Endothelial cell of umbilical vein (primary cell): ENCODE results near the gene MYOD1. TPM values are rescaled to one million over a fixed set of nuclear protein-coding genes. Genes with fewer than 3 reads are reported as not detected.

Experiments used
- BruUV-seq: library from RNA; stranded (reverse); fragments of 400-500 nt; replicated peaks from 2 replicates; lab custom pipeline; 2021; lab: Mats Ljungman, UMichigan
- CTCF ChIA-PET: fragments of 300-600, 350-600 bp; sonication (Branson Sonifier 250); formaldehyde crosslinking; loops from one replicate; lab custom pipeline; 2021; ENCODE audit warnings: antibody characterized with exemption, inconsistent platforms; lab: Charles Lee
- POLR2A ChIA-PET: fragments of 300-600, 350-600 bp; sonication (Branson Sonifier 250); formaldehyde crosslinking; loops from one replicate; lab custom pipeline; 2021; ENCODE audit warnings: antibody characterized with exemption, inconsistent platforms; lab: Charles Lee
- DNase-seq: peaks from one replicate; pipeline ENCODE4 v3.0.0-alpha.2; 2011; ENCODE audit warnings: low read depth, low spot score
- FAIRE-seq: peaks from 2 replicates; lab custom pipeline; 2011; peaks lifted over from hg19 to GRCh38; lab: Jason Lieb, UNC
- H2AFZ ChIP-seq: 2 replicates; pipeline ENCODE4 v1.6.0; 2012; ENCODE audit warnings: low read depth, low read length, control low read depth, inconsistent platforms
- H3K27ac ChIP-seq: 2 replicates; pipeline ENCODE4 v1.5.1; 2011; ENCODE audit warnings: low read depth, mild to moderate bottlenecking, control low read depth, low read length, moderate library complexity; ENCODE audit not compliant: insufficient read depth
- H3K27me3 ChIP-seq, 2 experiments: 2 replicates each; pipeline versions ENCODE4 v1.6.0 to v1.6.1; 2011; ENCODE audit warnings: low read length in 2 of 2, mixed read lengths in 1 of 2; ENCODE audit not compliant: control insufficient read depth in 2 of 2, insufficient read depth in 2 of 2
- H3K36me3 ChIP-seq, 2 experiments: 2 replicates in 1 of 2; 3 replicates in 1 of 2; pipeline ENCODE4 v1.5.1; 2011; ENCODE audit warnings: low read length in 2 of 2, mild to moderate bottlenecking in 1 of 2, moderate library complexity in 1 of 2; ENCODE audit not compliant: control insufficient read depth in 2 of 2, insufficient read depth in 2 of 2; ENCODE audit errors: extremely low read depth in 1 of 2
- H3K4me1 ChIP-seq: 3 replicates; pipeline ENCODE4 v1.5.1; 2011; ENCODE audit warnings: mild to moderate bottlenecking, low read length; ENCODE audit not compliant: control insufficient read depth, insufficient read depth; ENCODE audit errors: extremely low read depth
- H3K4me2 ChIP-seq: 2 replicates; pipeline ENCODE4 v1.6.1; 2011; ENCODE audit warnings: low read length, control low read depth, mixed read lengths; ENCODE audit not compliant: insufficient read depth
- H3K4me3 ChIP-seq, 3 experiments: fragments of 200-600 bp in 1 of 3; sonication (generic), shearing (Covaris generic) in 1 of 3; replicated peaks in 1 of 3; 2 replicates each; pipeline ENCODE4 v1.5.1; 2011 to 2016; ENCODE audit warnings: control low read depth in 3 of 3, low read length in 3 of 3, mild to moderate bottlenecking in 2 of 3, inconsistent platforms in 1 of 3, low read depth in 1 of 3, moderate library complexity in 1 of 3; ENCODE audit not compliant: insufficient read depth in 1 of 3
- H3K79me2 ChIP-seq: 2 replicates; pipeline ENCODE4 v1.6.0; 2012; ENCODE audit warnings: low read length, inconsistent platforms; ENCODE audit not compliant: control insufficient read depth, insufficient read depth
- H3K9ac ChIP-seq: replicated peaks from 2 replicates; pipeline ENCODE3; 2011; ENCODE audit warnings: low read length, control low read depth; ENCODE audit not compliant: insufficient read depth; ENCODE audit errors: extremely low read depth
- H3K9me1 ChIP-seq: replicated peaks from 3 replicates; pipeline ENCODE4 v1.6.0; 2011; ENCODE audit warnings: mild to moderate bottlenecking, low read length; ENCODE audit not compliant: control insufficient read depth, insufficient read depth; ENCODE audit errors: extremely low read depth
- H3K9me3 ChIP-seq: replicated peaks from 2 replicates; pipeline ENCODE4 v1.5.1; 2012; ENCODE audit warnings: low read length, inconsistent platforms; ENCODE audit not compliant: control insufficient read depth, insufficient read depth
- H4K20me1 ChIP-seq: replicated peaks from 2 replicates; pipeline ENCODE3; 2011; ENCODE audit warnings: mild to moderate bottlenecking, low read length; ENCODE audit not compliant: control insufficient read depth, insufficient read depth; ENCODE audit errors: extremely low read depth
- CTCF ChIP-seq, 2 donors: IDR thresholded peaks; 1 replicate in 1 of 2; 2 replicates in 1 of 2; pipeline ENCODE4 v1.5.1; 2011; ENCODE audit warnings: low read length in 2 of 2, mild to moderate bottlenecking in 2 of 2, moderate library complexity in 2 of 2, control low read depth in 1 of 2, inconsistent platforms in 1 of 2, low read depth in 1 of 2; ENCODE audit not compliant: insufficient read depth in 1 of 2; ENCODE audit errors: extremely low read depth in 1 of 2
- EZH2 ChIP-seq: IDR thresholded peaks from 2 replicates; pipeline ENCODE4 v1.6.1; 2012; ENCODE audit warnings: borderline replicate concordance, low read depth, mild to moderate bottlenecking, moderate library complexity, low read length, inconsistent platforms; ENCODE audit not compliant: severe bottlenecking
- FOS ChIP-seq: IDR thresholded peaks from 2 replicates; pipeline ENCODE4 v1.6.1; 2011; ENCODE audit warnings: mild to moderate bottlenecking, low read length, moderate library complexity, borderline replicate concordance; ENCODE audit not compliant: insufficient read depth
- GATA2 ChIP-seq: IDR thresholded peaks from 2 replicates; pipeline ENCODE4 v1.7.0; 2011; ENCODE audit warnings: low read depth, mild to moderate bottlenecking, moderate library complexity, mixed read lengths, low read length; ENCODE audit not compliant: insufficient read length, insufficient read depth
- JUN ChIP-seq: IDR thresholded peaks from 2 replicates; pipeline ENCODE4 v1.6.1; 2011; ENCODE audit warnings: borderline replicate concordance, low read depth; ENCODE audit not compliant: insufficient read length, insufficient read depth
- MAX ChIP-seq: IDR thresholded peaks from 2 replicates; pipeline ENCODE4 v1.6.1; 2011; ENCODE audit not compliant: insufficient read depth, insufficient read length
- MYC ChIP-seq: IDR thresholded peaks from one replicate; pipeline ENCODE4 v1.6.1; 2011; ENCODE audit warnings: mild to moderate bottlenecking, low read depth, low read length
- POLR2A ChIP-seq: IDR thresholded peaks from 2 replicates; pipeline ENCODE4 v1.6.1; 2012; ENCODE audit warnings: low read depth, mild to moderate bottlenecking, control low read depth, low read length
- POLR2AphosphoS5 ChIP-seq: IDR thresholded peaks from 2 replicates; pipeline ENCODE4 v1.6.1; 2012; ENCODE audit warnings: low read depth, mild to moderate bottlenecking, control low read depth, low read length, moderate library complexity; ENCODE audit not compliant: insufficient read depth
- dilution Hi-C: fragments of 300-500 bp; cut with MboI; formaldehyde crosslinking; loops from one replicate; pipeline ENCODE4 v1.15.0; 2019; ENCODE audit warnings: low sequenced_read_pairs; ENCODE audit not compliant: extremely low pct_ligation_motif_present
- intact Hi-C: fragments of 100-400 bp; cut with micrococcal nuclease; formaldehyde crosslinking; loops from one replicate; pipeline ENCODE4 v1.10.0; 2022
- polyA plus RNA-seq, 4 experiments: library from polyadenylated mRNA; depleted of rRNA in 3 of 4; stranded (reverse) in 3 of 4; unstranded in 1 of 4; fragments of >200 nt; gene quantifications; 2 replicates each; pipeline versions ENCODE4 v1.2.1 to v1.2.3, GENCODE V29; 2011 to 2012; ENCODE audit warnings: missing spikeins in 1 of 4
- total RNA-seq: library from RNA; stranded (reverse); gene quantifications from 2 replicates; pipeline ENCODE4 v1.2.3, GENCODE V29; 2021

Gene MYOD1
- total and polyA plus RNA-seq, 2 donors (not counting 3 experiments of a cell fraction or from before 2014, with no cell fraction given): not detected

GRCh38 chr11:17696741-17697140 lies 22.6 kb upstream of the MYOD1 start:
- Histone ChIP-seq H2AFZ (no peak overlapping the region), H3K4me1 (no peaks in the 10 kb centered on the region), H3K9ac (no peak overlapping the region), H3K9me3 (no peaks in the 10 kb centered on the region), H3K79me2 (no peaks in the 10 kb centered on the region), H3K4me2 (no peak overlapping the region), H3K27ac (no peak overlapping the region), H3K27me3 (peaks cover 27 to 35% of the 10 kb centered on the region in 2 experiments), H3K4me3 (no peak overlapping the region), H3K9me1 (no peaks in the 10 kb centered on the region), H4K20me1 (no peaks in the 10 kb centered on the region), H3K36me3 (no peaks in the 10 kb centered on the region)
- intact Hi-C loops (no loop called here), dilution Hi-C loops (no loop called here)
- no TSS peak for BruUV-seq
- no peak for FAIRE-seq
- no peak for TF ChIP-seq MAX
- TF ChIP-seq EZH2: no peak
- no peak for TF ChIP-seq FOS
- no peak for DNase-seq
- CTCF ChIA-PET: no interaction called here
- POLR2A ChIA-PET: no interaction called here

- dilution Hi-C loops: no loop called here
- ChIA-PET POLR2A (no interaction called here), CTCF (no interaction called here)
- TF ChIP-seq CTCF (IDR thresholded peaks at IDR 0.05; ENCODE audit: extremely low read depth in 1 of 2, insufficient read depth in 1 of 2, low read depth in 1 of 2, low read length in 2 of 2) (no peak), EZH2 (no peak), POLR2AphosphoS5 (no peak), FOS (no peak), GATA2 (no peak), MAX (no peak), MYC (no peak), POLR2A (no peak), JUN (no peak)
- no peaks in the 10 kb centered on the region for H3K79me2 ChIP-seq
- H3K9me3 ChIP-seq: no peaks in the 10 kb centered on the region
- H2AFZ ChIP-seq: no peak overlapping the region
- no peak for FAIRE-seq
- no peaks in the 10 kb centered on the region for H3K4me1 ChIP-seq
- no peaks in the 10 kb centered on the region for H3K9me1 ChIP-seq
- peaks cover 27 to 30% of the 10 kb centered on the region in 2 experiments for H3K27me3 ChIP-seq
- no peak overlapping the region for H3K4me2 ChIP-seq
- H3K27ac ChIP-seq: no peak overlapping the region
- DNase-seq: no peak
- no TSS peak for BruUV-seq
- no peak overlapping the region for H3K9ac ChIP-seq
- no peak overlapping the region for H3K4me3 ChIP-seq
- H4K20me1 ChIP-seq: no peaks in the 10 kb centered on the region
- H3K36me3 ChIP-seq: no peaks in the 10 kb centered on the region
- intact Hi-C loops: no loop called here
Observed at GRCh38 chr11:17697175-17697949, 22.0 kb upstream of the MYOD1 start.
